ENCODE measurements around the gene VPS35L.

VPS35L gene

GRCh38 chr16:19599968-19600716 lies 44.6 kb downstream of the VPS35L start:
- DNase-seq, result no peak

- no peak for DNase-seq
Observed at GRCh38 chr16:19601083-19601976, 45.8 kb downstream of the VPS35L start.

GRCh38 chr16:19604911-19605310 lies 49.4 kb downstream of the VPS35L start:
- no peak for DNase-seq

GRCh38 chr16:19605701-19606100 lies 50.2 kb downstream of the VPS35L start:
- no peak for DNase-seq

GRCh38 chr16:19607616-19608280 lies 52.2 kb downstream of the VPS35L start:
- peak; percentile 85 for DNase-seq

- DNase-seq, result no peak
Observed at GRCh38 chr16:19609359-19609758, 53.9 kb downstream of the VPS35L start.

GRCh38 chr16:19610200-19610599 lies 54.7 kb downstream of the VPS35L start:
- DNase-seq, result no peak

- DNase-seq, result no peak
Observed at GRCh38 chr16:19613834-19614233, 58.3 kb downstream of the VPS35L start.

GRCh38 chr16:19616241-19616640 lies 60.7 kb downstream of the VPS35L start:
- no peak for DNase-seq

- DNase-seq, result no peak
Observed at GRCh38 chr16:19618876-19619275, 63.4 kb downstream of the VPS35L start.

GRCh38 chr16:19621445-19621844 lies 65.9 kb downstream of the VPS35L start:
- DNase-seq, result no peak

GRCh38 chr16:19625039-19625438 lies 69.5 kb downstream of the VPS35L start:
- no peak for DNase-seq

- no peak for DNase-seq
Observed at GRCh38 chr16:19636436-19637267, 81.1 kb downstream of the VPS35L start.

GRCh38 chr16:19639986-19640421 lies 84.5 kb downstream of the VPS35L start:
- no peak for DNase-seq

- no peak for DNase-seq
Observed at GRCh38 chr16:19642501-19642900, 87.0 kb downstream of the VPS35L start.

GRCh38 chr16:19644877-19645276 lies 89.4 kb downstream of the VPS35L start:
- DNase-seq, result no peak

- DNase-seq, result no peak
Observed at GRCh38 chr16:19645557-19645981, 90.1 kb downstream of the VPS35L start.

- no peak for DNase-seq
Observed at GRCh38 chr16:19649980-19650379, 94.5 kb downstream of the VPS35L start.

GRCh38 chr16:19654147-19654546 lies 98.6 kb downstream of the VPS35L start:
- no peak for DNase-seq

- DNase-seq, result no peak
Observed at GRCh38 chr16:19655242-19655777, 99.8 kb downstream of the VPS35L start.

GRCh38 chr16:19657831-19658230 lies 102.3 kb downstream of the VPS35L start:
- no peak for DNase-seq

GRCh38 chr16:19659554-19659953 lies 104.1 kb downstream of the VPS35L start:
- DNase-seq, result no peak

All from islet precursor cell (in vitro differentiated cells).